ENCODE data around the gene HOXD3.

HOXD3 gene

DNA sequence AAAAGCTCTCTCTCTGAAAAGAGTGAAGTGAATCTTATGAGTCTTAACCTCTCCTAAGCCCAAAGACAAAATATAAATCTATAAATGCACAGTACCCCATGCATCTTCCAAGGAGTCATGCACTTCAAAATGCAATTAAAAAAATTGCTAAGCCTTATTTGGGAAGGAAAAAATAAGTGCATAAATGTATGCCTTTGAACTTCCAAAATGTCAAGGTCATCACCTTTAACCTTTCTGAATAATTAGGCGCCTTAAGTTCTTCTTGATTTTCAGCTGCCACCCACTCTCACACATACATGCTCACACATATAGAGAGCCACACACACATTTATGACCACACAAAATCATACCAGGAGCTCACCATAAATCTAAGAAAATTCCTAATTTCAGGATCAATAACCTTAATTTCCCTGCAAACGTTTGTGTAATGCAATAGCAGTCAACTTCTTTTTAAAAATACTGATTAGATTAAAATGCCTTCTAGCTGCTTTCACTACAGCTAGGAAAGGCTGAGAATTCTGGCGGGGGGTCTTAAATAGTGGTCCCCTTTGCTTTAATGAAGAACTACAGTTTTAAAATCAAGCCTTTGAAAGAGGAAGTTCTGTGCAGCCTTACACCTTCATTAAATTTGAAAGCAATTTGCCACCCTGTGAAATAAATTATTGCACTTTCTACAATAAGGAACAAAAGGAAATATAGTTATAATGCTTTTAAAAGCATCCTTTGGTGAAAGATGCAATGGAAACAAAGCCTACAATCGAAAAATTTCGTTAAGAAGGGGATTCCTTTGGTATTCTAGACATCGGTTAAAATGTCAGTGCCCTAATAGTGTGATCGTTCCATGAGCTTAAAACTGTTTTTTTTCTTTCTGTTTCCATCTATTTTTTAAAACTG, 46.4 kb upstream of the HOXD3 start:
- H3K4me2 ChIP-seq (ENCODE audit: low read length): no peak overlapping the region
- H3K27ac ChIP-seq: no peak overlapping the region
- H2AFZ ChIP-seq: no peak overlapping the region
- TF ChIP-seq, protein P1, sequence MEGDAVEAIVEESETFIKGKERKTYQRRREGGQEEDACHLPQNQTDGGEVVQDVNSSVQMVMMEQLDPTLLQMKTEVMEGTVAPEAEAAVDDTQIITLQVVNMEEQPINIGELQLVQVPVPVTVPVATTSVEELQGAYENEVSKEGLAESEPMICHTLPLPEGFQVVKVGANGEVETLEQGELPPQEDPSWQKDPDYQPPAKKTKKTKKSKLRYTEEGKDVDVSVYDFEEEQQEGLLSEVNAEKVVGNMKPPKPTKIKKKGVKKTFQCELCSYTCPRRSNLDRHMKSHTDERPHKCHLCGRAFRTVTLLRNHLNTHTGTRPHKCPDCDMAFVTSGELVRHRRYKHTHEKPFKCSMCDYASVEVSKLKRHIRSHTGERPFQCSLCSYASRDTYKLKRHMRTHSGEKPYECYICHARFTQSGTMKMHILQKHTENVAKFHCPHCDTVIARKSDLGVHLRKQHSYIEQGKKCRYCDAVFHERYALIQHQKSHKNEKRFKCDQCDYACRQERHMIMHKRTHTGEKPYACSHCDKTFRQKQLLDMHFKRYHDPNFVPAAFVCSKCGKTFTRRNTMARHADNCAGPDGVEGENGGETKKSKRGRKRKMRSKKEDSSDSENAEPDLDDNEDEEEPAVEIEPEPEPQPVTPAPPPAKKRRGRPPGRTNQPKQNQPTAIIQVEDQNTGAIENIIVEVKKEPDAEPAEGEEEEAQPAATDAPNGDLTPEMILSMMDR (IDR thresholded peaks at IDR 0.05): no peak
- peaks cover 35% of the 10 kb centered on the region for H3K27me3 ChIP-seq (ENCODE audit: control insufficient read depth, insufficient read depth, low read length)
- H3K36me3 ChIP-seq (ENCODE audit: control insufficient read depth, insufficient read depth, low read length): no peaks in the 10 kb centered on the region
- no peaks in the 10 kb centered on the region for H3K4me1 ChIP-seq
- H3K9ac ChIP-seq: no peak overlapping the region
- no peaks in the 10 kb centered on the region for H3K9me3 ChIP-seq (ENCODE audit: control insufficient read depth, low read length)
- no peak overlapping the region for H3K4me3 ChIP-seq (ENCODE audit: low read depth, low read length)
- H3K79me2 ChIP-seq: no peaks in the 10 kb centered on the region

- TF ChIP-seq, protein P1 (IDR thresholded peaks at IDR 0.05): no peak
- peaks cover 34% of the 10 kb centered on the region for H3K27me3 ChIP-seq (ENCODE audit: control insufficient read depth, insufficient read depth, low read length)
These were observed 45.8 kb upstream of the HOXD3 start for GRCh38 chr2:176111309-176111663.

DNA sequence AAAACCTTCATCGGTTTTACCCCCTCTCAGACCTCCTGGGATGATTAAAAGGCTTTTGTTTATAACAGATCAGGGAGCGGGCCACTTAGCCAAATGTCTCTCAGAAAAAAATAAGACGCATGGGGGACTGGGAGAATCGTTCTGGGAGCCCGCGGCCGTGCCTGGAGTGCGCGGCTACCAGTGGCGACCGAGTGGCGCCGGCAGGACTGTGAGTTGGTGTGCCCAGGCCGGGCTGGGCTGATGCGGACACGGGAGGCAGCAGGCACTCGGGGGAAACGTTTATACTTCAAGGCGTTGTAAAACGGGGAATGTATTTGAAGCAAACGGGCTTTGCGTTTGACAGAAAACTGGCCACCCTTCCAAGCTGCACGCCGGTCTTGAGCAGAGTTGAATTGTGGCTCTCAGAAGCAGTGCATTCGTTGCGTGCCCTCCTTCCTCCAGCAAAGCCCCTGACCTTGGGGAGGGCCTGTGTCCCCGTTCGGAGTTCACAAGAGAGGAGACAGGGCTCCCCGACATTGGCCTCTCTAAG, 45.2 kb upstream of the HOXD3 start:
- Histone ChIP-seq H3K9ac (no peak overlapping the region), H2AFZ (no peak overlapping the region)

More at GRCh38 chr2:176111309-176111663, 45.8 kb upstream of the HOXD3 start:
- H3K27ac ChIP-seq: no peak overlapping the region
- no peak overlapping the region for H3K9ac ChIP-seq
- H3K4me1 ChIP-seq: no peaks in the 10 kb centered on the region
- H3K4me3 ChIP-seq (ENCODE audit: low read depth, low read length): no peak overlapping the region
- H3K79me2 ChIP-seq: no peaks in the 10 kb centered on the region
- no peak overlapping the region for H3K4me2 ChIP-seq (ENCODE audit: low read length)
- H3K9me3 ChIP-seq (ENCODE audit: control insufficient read depth, low read length): no peaks in the 10 kb centered on the region
- no peaks in the 10 kb centered on the region for H3K36me3 ChIP-seq (ENCODE audit: control insufficient read depth, insufficient read depth, low read length)
- no peak overlapping the region for H2AFZ ChIP-seq

DNA sequence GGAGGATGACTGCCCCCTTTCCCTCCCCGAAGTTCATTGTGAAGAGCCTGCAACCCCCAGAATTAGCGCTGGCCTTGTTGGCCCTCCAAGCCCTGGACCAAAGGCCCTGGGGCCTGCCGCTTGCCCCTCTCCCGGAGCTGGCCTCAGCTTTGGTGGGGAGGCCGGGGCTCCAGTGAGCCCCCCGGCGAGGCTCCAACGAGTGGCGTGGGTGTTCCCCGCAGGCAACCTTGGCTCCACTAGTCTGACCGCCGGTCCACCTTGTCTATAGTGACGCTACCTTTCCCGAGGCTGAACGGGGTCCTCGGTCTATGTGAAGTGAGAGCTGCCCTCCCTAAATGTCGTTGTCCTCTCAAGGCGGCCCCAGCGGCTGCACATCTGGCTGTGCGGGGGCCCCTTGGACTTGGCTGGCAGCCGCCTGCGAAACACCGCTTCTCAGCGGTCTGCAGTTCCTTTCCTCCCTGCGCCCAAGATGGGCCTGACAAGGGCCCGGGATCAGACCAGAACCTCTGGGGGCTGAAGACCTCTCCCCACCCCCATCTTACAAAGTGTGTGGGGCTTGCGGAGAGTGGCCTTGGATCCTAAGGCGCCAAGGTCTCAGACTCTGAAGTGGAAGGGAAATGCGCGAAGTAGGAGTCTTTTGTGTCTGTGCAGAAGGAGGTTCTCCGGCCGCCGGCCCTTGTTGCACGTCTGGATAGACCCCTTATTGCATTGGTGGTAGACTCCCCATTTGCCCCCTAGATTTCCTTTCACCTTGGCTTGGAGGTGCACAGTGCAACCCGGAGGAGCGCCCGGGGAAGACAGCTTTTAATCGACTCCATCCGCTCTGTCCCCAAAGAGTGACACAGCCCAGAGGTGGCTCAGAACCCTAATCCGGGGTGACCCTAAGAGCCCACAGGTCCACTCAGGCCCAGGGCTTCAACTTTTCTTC, 44.5 kb upstream of the HOXD3 start:
- Histone ChIP-seq H2AFZ (no peak overlapping the region), H3K79me2 (no peaks in the 10 kb centered on the region), H3K36me3 (ENCODE audit: control insufficient read depth, insufficient read depth, low read length) (no peaks in the 10 kb centered on the region), H3K9me3 (ENCODE audit: control insufficient read depth, low read length) (no peaks in the 10 kb centered on the region), H3K4me2 (ENCODE audit: low read length) (no peak overlapping the region), H3K27ac (no peak overlapping the region), H3K9ac (no peak overlapping the region), H3K27me3 (ENCODE audit: control insufficient read depth, insufficient read depth, low read length) (peaks cover 40% of the 10 kb centered on the region), H3K4me1 (no peaks in the 10 kb centered on the region), H3K4me3 (ENCODE audit: low read depth, low read length) (no peak overlapping the region)
- TF ChIP-seq, protein P1 (IDR thresholded peaks at IDR 0.05): no peak

More for the DNA sequence above, 45.2 kb upstream of the HOXD3 start:
- no peak overlapping the region for H3K27ac ChIP-seq
- no peak overlapping the region for H3K4me3 ChIP-seq (ENCODE audit: low read depth, low read length)
- no peaks in the 10 kb centered on the region for H3K9me3 ChIP-seq (ENCODE audit: control insufficient read depth, low read length)
- no peak overlapping the region for H3K4me2 ChIP-seq (ENCODE audit: low read length)
- H3K36me3 ChIP-seq (ENCODE audit: control insufficient read depth, insufficient read depth, low read length): no peaks in the 10 kb centered on the region
- no peaks in the 10 kb centered on the region for H3K79me2 ChIP-seq
- no peaks in the 10 kb centered on the region for H3K4me1 ChIP-seq
- H3K27me3 ChIP-seq (ENCODE audit: control insufficient read depth, insufficient read depth, low read length): peaks cover 40% of the 10 kb centered on the region
- TF ChIP-seq, protein P1 (IDR thresholded peaks at IDR 0.05): no peak
